GM23338 (cell line): ENCODE results near the gene PRELP. TPM values are rescaled to one million over a fixed set of nuclear protein-coding genes. Genes with fewer than 3 reads are reported as not detected.

Source experiments
- ATAC-seq: fragments of 200-7000 bp; cut with Tn5 transposase; 3 replicates; pipeline ENCODE4 v1.9.1; 2020
- DNase-seq: peaks from one replicate; pipeline ENCODE4 v3.0.0-alpha.2; 2015; ENCODE audit warnings: low spot score
- H2AFZ ChIP-seq: fragments of 200-600 bp; sonication (generic); 2 replicates; pipeline ENCODE4 v1.8.0; 2016; ENCODE audit warnings: antibody characterized with exemption, mild to moderate bottlenecking, moderate library complexity
- H3F3A ChIP-seq: fragments of 200-600 bp; sonication (generic); replicated peaks from 2 replicates; pipeline ENCODE4 v1.8.0; 2017; ENCODE audit warnings: antibody characterized with exemption, mixed run types, low read depth
- H3K27ac ChIP-seq: fragments of 200-600 bp; sonication (generic); 2 replicates; pipeline ENCODE4 v1.6.1; 2016; ENCODE audit warnings: low read depth
- H3K27me3 ChIP-seq: fragments of 200-600 bp; sonication (generic); 2 replicates; pipeline ENCODE4 v1.8.0; 2016; ENCODE audit warnings: mild to moderate bottlenecking, mixed run types, moderate library complexity; ENCODE audit not compliant: insufficient read depth
- H3K36me3 ChIP-seq: fragments of 200-600 bp; sonication (generic); 2 replicates; pipeline ENCODE4 v1.8.0; 2016; ENCODE audit warnings: mild to moderate bottlenecking; ENCODE audit not compliant: insufficient read depth
- H3K4me1 ChIP-seq: fragments of 200-600 bp; sonication (generic); 2 replicates; pipeline ENCODE4 v1.8.0; 2016; ENCODE audit warnings: mild to moderate bottlenecking, moderate library complexity; ENCODE audit not compliant: insufficient read depth
- H3K4me2 ChIP-seq: fragments of 200-600 bp; sonication (generic); 2 replicates; pipeline ENCODE4 v1.7.1; 2017; ENCODE audit warnings: mixed run types
- H3K4me3 ChIP-seq: fragments of 200-600 bp; sonication (generic); 2 replicates; pipeline ENCODE4 v1.6.1; 2016; ENCODE audit warnings: mixed run types
- H3K79me2 ChIP-seq: fragments of 200-600 bp; sonication (generic); replicated peaks from 2 replicates; pipeline ENCODE4 v1.8.0; 2017; ENCODE audit warnings: mild to moderate bottlenecking; ENCODE audit not compliant: insufficient read depth
- H3K9me2 ChIP-seq: fragments of 200-600 bp; sonication (generic); 2 replicates; pipeline ENCODE4 v1.8.0; 2017; ENCODE audit not compliant: insufficient read depth
- H4K20me1 ChIP-seq: fragments of 200-600 bp; sonication (generic); replicated peaks from 2 replicates; pipeline ENCODE4 v1.8.0; 2017; ENCODE audit warnings: mild to moderate bottlenecking; ENCODE audit not compliant: insufficient read depth
- H3K27ac Mint-ChIP-seq: 2 replicates; pipeline ENCODE4 v1.8.0; 2020; ENCODE audit warnings: inconsistent platforms, mild to moderate bottlenecking, moderate library complexity, mixed read lengths
- H3K27me3 Mint-ChIP-seq: 3 replicates; pipeline ENCODE4 v1.8.0; 2022; ENCODE audit warnings: low read depth, mild to moderate bottlenecking, moderate library complexity, mixed read lengths, inconsistent platforms; ENCODE audit not compliant: insufficient read depth, poor library complexity
- H3K36me3 Mint-ChIP-seq: 3 replicates; pipeline ENCODE4 v1.8.0; 2021; ENCODE audit warnings: low read depth, mild to moderate bottlenecking, inconsistent platforms, moderate library complexity, mixed read lengths
- H3K4me1 Mint-ChIP-seq: 3 replicates; pipeline ENCODE4 v1.8.0; 2020; ENCODE audit warnings: mild to moderate bottlenecking, inconsistent platforms, mixed read lengths
- H3K4me3 Mint-ChIP-seq: 3 replicates; pipeline ENCODE4 v1.8.0; 2021; ENCODE audit warnings: moderate library complexity, mild to moderate bottlenecking, inconsistent platforms, mixed read lengths
- H3K9me3 Mint-ChIP-seq: 3 replicates; pipeline ENCODE4 v1.8.0; 2020; ENCODE audit warnings: moderate library complexity, mild to moderate bottlenecking, inconsistent platforms, mixed read lengths
- CREB1 ChIP-seq: fragments of 250-450 bp; sonication (Bioruptor Pico); IDR thresholded peaks from 2 replicates; pipeline ENCODE4 v1.5.0; 2020; ENCODE audit warnings: low read depth, mild to moderate bottlenecking, moderate library complexity
- CTCF ChIP-seq, 2 experiments: fragments of 200-600 bp in 1 of 2; sonication (generic) in 1 of 2; conservative IDR thresholded peaks; 2 replicates each; pipeline versions ENCODE4 v1.5.1 to v1.6.1; 2016 to 2017; ENCODE audit warnings: antibody characterized with exemption in 2 of 2, low read depth in 2 of 2, mild to moderate bottlenecking in 2 of 2, moderate library complexity in 1 of 2
- ETS1 ChIP-seq: IDR thresholded peaks from 2 replicates; pipeline ENCODE4 v1.6.1; 2016; ENCODE audit warnings: antibody characterized with exemption
- EZH2 ChIP-seq: fragments of 200-600 bp; sonication (generic); IDR thresholded peaks from one replicate; pipeline ENCODE4 v1.8.0; 2017; ENCODE audit warnings: antibody characterized with exemption, mild to moderate bottlenecking, low read depth; ENCODE audit not compliant: unreplicated experiment
- EZH2phosphoT487 ChIP-seq: fragments of 200-600 bp; sonication (generic); IDR thresholded peaks from one replicate; pipeline ENCODE4 v1.8.1; 2018; ENCODE audit warnings: antibody characterized with exemption; ENCODE audit not compliant: unreplicated experiment
- JUNB ChIP-seq: IDR thresholded peaks from one replicate; pipeline ENCODE4 v1.6.1; 2016; ENCODE audit warnings: antibody characterized with exemption; ENCODE audit not compliant: unreplicated experiment
- NANOG ChIP-seq: IDR thresholded peaks from 2 replicates; pipeline ENCODE4 v1.6.1; 2016; ENCODE audit warnings: antibody characterized with exemption, borderline replicate concordance
- POLR2AphosphoS5 ChIP-seq: IDR thresholded peaks from 2 replicates; pipeline ENCODE4 v1.6.1; 2016; ENCODE audit warnings: antibody characterized with exemption, low read depth
- STAT1 ChIP-seq: IDR thresholded peaks from one replicate; pipeline ENCODE4 v1.6.1; 2016; ENCODE audit warnings: antibody characterized with exemption; ENCODE audit not compliant: unreplicated experiment
- ZNF114 ChIP-seq: fragments of 250-450 bp; sonication (Bioruptor Pico); IDR thresholded peaks from 2 replicates; pipeline ENCODE4 v1.5.0; 2020; ENCODE audit warnings: mild to moderate bottlenecking, moderate library complexity
- ZNF331 ChIP-seq: fragments of 250-450 bp; sonication (Bioruptor Pico); IDR thresholded peaks from 2 replicates; pipeline ENCODE4 v1.5.0; 2020; ENCODE audit warnings: low read depth, mild to moderate bottlenecking, moderate library complexity
- ZNF462 ChIP-seq: fragments of 250-450 bp; sonication (Bioruptor Pico); IDR thresholded peaks from 2 replicates; pipeline ENCODE4 v1.5.0; 2020; ENCODE audit warnings: mild to moderate bottlenecking, moderate library complexity
- polyA plus RNA-seq: library from polyadenylated mRNA; unstranded; fragments of >200 nt; fragmentation: Nextera tagmentation; extraction: Ambion mirVana; gene quantifications from 2 replicates; pipeline ENCODE4 v1.2.1, GENCODE V29; 2016
- total RNA-seq: library from RNA; depleted of rRNA; stranded (reverse); fragments of >200 nt; shearing (Covaris generic); gene quantifications from 2 replicates; pipeline ENCODE4 v1.2.3, GENCODE V29; 2014

PRELP gene
- total and polyA plus RNA-seq, 2 experiments from 2014 or later, result 0.03 TPM

- TF ChIP-seq STAT1, result no peak
- TF ChIP-seq EZH2phosphoT487, result no peak
- TF ChIP-seq ETS1, result no peak
- no peak for TF ChIP-seq CREB1 (CRISPR knock-in tag)
- no peak for TF ChIP-seq ZNF331
- TF ChIP-seq ZNF114 (CRISPR knock-in tag), result no peak
- no peak for TF ChIP-seq NANOG
- no peak for TF ChIP-seq JUNB
- TF ChIP-seq POLR2AphosphoS5, result no peak
Observed at GRCh38 chr1:203464226-203464625, 11.4 kb upstream of the PRELP start (continued).

GRCh38 chr1:203464743-203465142 lies 10.9 kb upstream of the PRELP start:
- Histone ChIP-seq H2AFZ (no peak overlapping the region), H3K4me2 (no peak overlapping the region), H3K9me2 (no peaks in the 10 kb centered on the region), H3K36me3 (no peaks in the 10 kb centered on the region), H4K20me1 (no peaks in the 10 kb centered on the region), H3K79me2 (no peaks in the 10 kb centered on the region), H3K4me3 (no peak overlapping the region), H3K27me3 (no peaks in the 10 kb centered on the region), H3K27ac (no peak overlapping the region), H3F3A (no peaks in the 10 kb centered on the region), H3K4me1 (no peaks in the 10 kb centered on the region)
- ATAC-seq (no peak), DNase-seq (no peak)
- H3K27me3 Mint-ChIP-seq, result peaks cover 7% of the 10 kb centered on the region
- H3K9me3 Mint-ChIP-seq, result no peaks in the 10 kb centered on the region
- TF ChIP-seq POLR2AphosphoS5, result no peak
- no peak for TF ChIP-seq ZNF331
- no peak for TF ChIP-seq EZH2phosphoT487
- TF ChIP-seq ZNF462 (CRISPR knock-in tag), result no peak
- TF ChIP-seq STAT1, result no peak
- TF ChIP-seq EZH2, result no peak
- no peak for TF ChIP-seq CTCF (conservative IDR thresholded peaks at IDR 0.05; ENCODE audit: low read depth in 2 of 2)
- H3K27ac Mint-ChIP-seq, result no peak overlapping the region
- peaks cover 27% of the 10 kb centered on the region for H3K4me1 Mint-ChIP-seq
- no peaks in the 10 kb centered on the region for H3K36me3 Mint-ChIP-seq
- H3K4me3 Mint-ChIP-seq, result no peak overlapping the region
